ENCODE data around the gene SLC16A11. TPM values are rescaled to one million over a fixed set of nuclear protein-coding genes. Genes with fewer than 3 reads are reported as not detected.

The SLC16A11 gene
- total and polyA plus RNA-seq, 9 of the 15 experiments (the other 6 are each of a cell fraction or from before 2014, with no cell fraction given): not detected

GRCh38 chr17:7023576-7024401, 20.1 kb downstream of the SLC16A11 start (continued):
- TF ChIP-seq MITF (IDR thresholded peaks at IDR 0.05): no peak
- TF ChIP-seq ZNF507 (tag; conservative IDR thresholded peaks at IDR 0.05): no peak
- TF ChIP-seq SRSF7 (optimal IDR thresholded peaks at IDR 0.05; ENCODE audit: low read depth, low read length): no peak
- no peak for TF ChIP-seq STAT5A (IDR thresholded peaks at IDR 0.05; ENCODE audit: borderline replicate concordance, low read length)
- no peak for TF ChIP-seq NR2F6 (CRISPR knock-in tag; IDR thresholded peaks at IDR 0.05)
- no peak for TF ChIP-seq ZNF699 (CRISPR knock-in tag; IDR thresholded peaks at IDR 0.05; ENCODE audit: insufficient replicate concordance)
- TF ChIP-seq CREBBP (IDR thresholded peaks at IDR 0.05; ENCODE audit: low read depth, low read length): no peak
- TF ChIP-seq ZKSCAN3 (CRISPR knock-in tag; IDR thresholded peaks at IDR 0.05): no peak
- no peak for TF ChIP-seq RERE (CRISPR knock-in tag; IDR thresholded peaks at IDR 0.05; ENCODE audit: borderline replicate concordance)
- no peak for TF ChIP-seq ETV5 (CRISPR knock-in tag; IDR thresholded peaks at IDR 0.05; ENCODE audit: low read depth)
- no peak for TF ChIP-seq HDAC3 (IDR thresholded peaks at IDR 0.05; ENCODE audit: borderline replicate concordance, partially characterized antibody)
- TF ChIP-seq ETS2 (tag; IDR thresholded peaks at IDR 0.05; ENCODE audit: borderline replicate concordance, poor library complexity, severe bottlenecking): no peak
- TF ChIP-seq SIRT6 (IDR thresholded peaks at IDR 0.05; ENCODE audit: low read depth, low read length): no peak
- TF ChIP-seq ATF2 (CRISPR knock-in tag; IDR thresholded peaks at IDR 0.05): no peak
- TF ChIP-seq BRD4 (IDR thresholded peaks at IDR 0.05): no peak
- TF ChIP-seq PRPF4 (IDR thresholded peaks at IDR 0.05; ENCODE audit: insufficient read depth, low read depth, low read length, poor library complexity, severe bottlenecking): no peak
- no peak for TF ChIP-seq CCAR2 (IDR thresholded peaks at IDR 0.05; ENCODE audit: low read depth, low read length)
- no peak for TF ChIP-seq SOX6 (IDR thresholded peaks at IDR 0.05)
- no peak for TF ChIP-seq KLF16 (IDR thresholded peaks at IDR 0.05)
- TF ChIP-seq GATAD2B (IDR thresholded peaks at IDR 0.05; ENCODE audit: borderline replicate concordance): no peak
